Urinary bladder (tissue), 4 donors: ENCODE measurements around the gene HYOU1. TPM values are rescaled to one million over a fixed set of nuclear protein-coding genes. Genes with fewer than 3 reads are reported as not detected.

ENCODE experiments used
- DNase-seq: peaks from one replicate; pipeline ENCODE4 v3.0.0-alpha.2; 2015; ENCODE audit errors: extremely low spot score
- H3K27ac ChIP-seq: one replicate; pipeline ENCODE4 v1.5.1; 2013; ENCODE audit warnings: low read depth, mild to moderate bottlenecking, moderate library complexity
- H3K36me3 ChIP-seq: one replicate; pipeline ENCODE4 v1.6.1; 2013; ENCODE audit warnings: mild to moderate bottlenecking, moderate library complexity; ENCODE audit not compliant: insufficient read depth
- H3K4me1 ChIP-seq: one replicate; pipeline ENCODE4 v1.6.1; 2013; ENCODE audit warnings: mild to moderate bottlenecking, moderate library complexity; ENCODE audit not compliant: insufficient read depth
- H3K4me3 ChIP-seq: one replicate; pipeline ENCODE4 v1.5.1; 2013; ENCODE audit warnings: low read depth, low read length
- WGBS: extraction: QIAGEN DNeasy Blood & Tissue Kit; methylation state at CpG from one replicate; pipeline ENCODE4 v1.1.7; 2013; 5-methylcytosine and 5-hydroxymethylcytosine counted together
- polyA plus RNA-seq: library from polyadenylated mRNA; stranded (reverse); fragments of 200-250 nt; gene quantifications from one replicate; pipeline ENCODE4 v1.2.3, GENCODE V29; 2013
- small RNA-seq: library from RNA; depleted of rRNA; stranded (forward); fragments of <200 nt; gene quantifications from one replicate; pipeline ENCODE3, GENCODE V24; 2014
- total RNA-seq: library from RNA; depleted of rRNA; stranded (reverse); fragments of >200 nt; gene quantifications from one replicate; pipeline ENCODE4 v1.2.3, GENCODE V29; 2014
- donor health status: healthy with polysubstance abuse.
- donor health status: healthy.

HYOU1 gene
- total and polyA plus RNA-seq, 2 donors, result 32.4 to 43.8 TPM

DNA sequence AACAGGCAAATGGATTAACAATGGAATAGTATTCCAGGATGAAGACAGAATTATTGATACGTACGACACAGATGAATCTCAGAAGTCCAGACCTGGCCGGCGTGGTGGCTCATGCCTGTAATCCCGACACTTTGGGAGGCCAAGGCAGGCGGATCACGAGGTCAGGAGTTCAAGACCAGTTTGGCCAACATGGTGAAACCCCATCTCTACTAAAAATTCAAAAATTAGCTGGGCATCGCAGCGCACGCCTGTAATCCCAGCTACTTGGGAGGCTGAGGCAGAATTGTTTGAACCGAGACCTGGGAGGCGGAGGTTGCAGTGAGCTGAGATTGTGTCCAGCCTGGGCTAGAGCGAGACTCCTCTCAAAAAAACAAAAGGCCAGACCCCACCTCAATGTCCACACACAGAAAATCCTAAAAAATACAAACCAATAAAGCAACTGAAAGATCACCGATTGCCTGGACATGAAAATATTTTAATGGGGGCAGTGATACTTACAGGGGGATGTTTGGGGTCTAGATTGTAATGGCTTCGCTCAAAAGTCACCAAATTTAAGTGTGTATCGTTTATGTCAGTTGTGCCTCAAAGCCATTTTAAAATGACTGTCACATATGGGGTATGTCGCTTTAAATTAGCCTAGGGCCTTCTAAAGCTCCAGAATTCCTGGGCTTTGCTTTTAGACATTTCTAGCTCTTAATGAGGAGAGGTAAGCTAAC is 42.6 kb downstream of the HYOU1 start:
- no peaks in the 10 kb centered on the region for H3K4me1 ChIP-seq
- 92% methylated on average over 17 of the region's 17 CpGs for WGBS
- no peaks in the 10 kb centered on the region for H3K36me3 ChIP-seq
- H3K4me3 ChIP-seq, result no peak overlapping the region
- DNase-seq, result no peak
- no peak overlapping the region for H3K27ac ChIP-seq

DNA sequence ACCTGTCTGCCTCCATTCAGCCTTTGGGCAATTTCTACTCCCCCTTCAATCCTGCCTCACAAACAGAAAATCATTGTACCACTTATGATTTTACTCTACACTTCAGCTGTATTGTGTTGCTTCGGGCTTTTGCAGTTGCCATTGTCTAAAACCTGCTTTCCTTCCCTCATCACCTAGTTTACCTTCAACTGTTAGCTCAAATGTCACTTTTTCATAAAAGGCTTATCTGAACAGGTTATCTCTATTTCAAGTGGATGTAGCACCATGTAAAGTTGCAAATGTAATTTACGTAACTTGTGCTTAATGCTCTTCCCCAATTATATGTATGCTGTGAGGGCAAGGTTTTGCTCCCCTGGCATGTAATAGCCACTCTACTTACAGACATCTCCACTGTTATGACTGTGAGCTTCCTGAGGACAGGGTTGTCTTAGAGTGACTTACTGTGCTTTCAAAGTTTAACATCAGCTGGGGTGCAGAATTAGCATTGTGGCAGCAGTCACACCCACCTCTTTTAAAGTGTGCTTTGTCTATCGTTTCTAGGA is 44.3 kb downstream of the HYOU1 start:
- Histone ChIP-seq H3K4me1 (no peaks in the 10 kb centered on the region), H3K4me3 (no peak overlapping the region), H3K36me3 (no peaks in the 10 kb centered on the region), H3K27ac (no peak overlapping the region)
- DNase-seq, result no peak
- WGBS, result 84% methylated on average over 3 of the region's 3 CpGs

DNA sequence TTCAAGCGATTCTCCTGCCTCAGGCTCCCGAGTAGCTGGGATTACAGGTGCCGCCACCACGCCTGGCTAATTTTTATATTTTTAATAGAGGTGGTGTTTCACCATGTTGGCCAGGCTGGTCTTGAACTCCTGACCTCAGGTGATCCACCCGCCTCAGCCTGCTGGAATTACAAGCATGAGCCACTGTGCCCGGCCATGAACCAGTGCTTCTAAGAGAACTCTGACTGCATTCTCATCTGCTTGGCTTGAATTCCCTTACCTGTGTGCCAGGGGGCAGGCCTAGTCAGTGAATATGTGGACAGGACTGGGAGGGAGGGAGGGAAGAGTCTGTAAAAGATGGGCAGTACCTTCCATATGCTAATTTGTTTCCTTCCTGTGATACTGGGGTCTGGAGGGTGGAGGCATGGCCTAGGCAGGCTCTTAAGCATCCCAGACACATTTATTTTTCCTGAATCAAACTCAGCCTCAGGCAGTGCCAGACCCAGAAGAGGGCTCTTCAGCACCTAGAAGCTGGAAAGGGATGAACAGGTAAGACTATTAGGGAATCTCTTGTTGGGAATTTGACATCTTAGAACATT is 45.4 kb downstream of the HYOU1 start:
- Histone ChIP-seq H3K4me1 (no peaks in the 10 kb centered on the region), H3K36me3 (no peaks in the 10 kb centered on the region), H3K4me3 (no peak overlapping the region), H3K27ac (no peak overlapping the region)
- WGBS, result 88% methylated on average over 6 of the region's 6 CpGs
- no peak for DNase-seq

DNA sequence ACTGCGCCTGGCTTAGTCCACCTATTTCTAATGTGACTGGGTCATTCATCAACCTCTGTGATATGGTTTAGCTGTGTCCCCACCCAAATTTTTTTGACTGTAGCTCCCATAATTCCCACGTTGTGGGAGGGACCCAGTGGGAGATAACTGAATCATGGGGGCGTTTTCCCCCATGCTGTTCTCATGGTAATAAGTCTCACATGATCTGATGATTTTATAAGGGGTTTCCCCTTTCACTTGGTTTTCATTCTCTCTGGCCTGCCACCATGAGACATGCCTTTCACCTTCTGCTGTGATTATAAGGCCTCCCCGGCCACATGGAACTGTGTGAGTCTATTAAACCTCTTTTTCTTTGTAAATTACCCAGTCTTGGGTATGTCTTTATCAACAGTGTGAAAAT is 50.3 kb downstream of the HYOU1 start:
- no peak overlapping the region for H3K27ac ChIP-seq
- H3K4me1 ChIP-seq, result no peaks in the 10 kb centered on the region
- no peak overlapping the region for H3K4me3 ChIP-seq
- no peak for DNase-seq
- no peaks in the 10 kb centered on the region for H3K36me3 ChIP-seq
- WGBS, result 95% methylated on average over 4 of the region's 4 CpGs

DNA sequence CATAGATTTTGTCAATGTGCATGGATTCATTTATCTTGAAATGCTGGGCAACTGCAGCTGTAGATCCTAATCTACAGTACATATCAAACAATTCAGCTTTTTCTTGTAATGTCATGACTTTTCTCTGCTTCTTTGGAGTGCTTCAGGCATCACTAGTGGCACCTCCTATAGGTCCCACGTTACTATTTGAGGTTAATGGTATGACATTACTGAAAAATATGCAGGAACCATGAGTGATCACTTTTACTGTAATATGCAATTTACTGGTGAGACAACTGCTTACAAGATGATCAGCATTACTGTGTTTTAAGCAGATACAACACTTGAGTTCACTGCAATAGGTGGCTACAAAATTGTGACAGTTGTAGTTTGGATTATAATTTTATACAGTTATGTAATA is 56.1 kb downstream of the HYOU1 start:
- H3K4me3 ChIP-seq, result no peak overlapping the region
- no peak overlapping the region for H3K27ac ChIP-seq
- 59% methylated on average over 1 of the region's 1 CpG for WGBS
- no peaks in the 10 kb centered on the region for H3K36me3 ChIP-seq
- no peaks in the 10 kb centered on the region for H3K4me1 ChIP-seq
- DNase-seq, result no peak

DNA sequence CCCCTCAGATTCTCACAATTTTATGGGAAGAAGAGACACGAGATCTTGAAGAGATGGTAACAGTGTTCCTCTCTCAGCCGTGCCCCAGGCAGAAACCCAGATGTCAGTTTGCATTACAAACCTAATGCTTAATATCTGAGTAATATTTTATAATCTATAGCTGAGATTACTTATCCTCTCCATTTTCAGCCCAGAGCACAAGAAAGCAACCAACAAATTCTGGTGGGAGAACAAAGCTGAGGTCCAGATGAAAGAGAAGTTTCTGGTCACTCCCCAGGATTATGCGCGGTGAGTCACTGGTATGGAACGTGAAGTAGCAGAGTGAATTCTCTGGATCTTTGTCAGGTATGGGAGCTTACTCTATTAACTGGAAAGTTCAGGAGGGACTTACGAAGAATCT is 58.2 kb downstream of the HYOU1 start:
- 44% methylated on average over 6 of the region's 6 CpGs for WGBS
- H3K4me3 ChIP-seq, result peak overlapping the region; percentile 73

DNA sequence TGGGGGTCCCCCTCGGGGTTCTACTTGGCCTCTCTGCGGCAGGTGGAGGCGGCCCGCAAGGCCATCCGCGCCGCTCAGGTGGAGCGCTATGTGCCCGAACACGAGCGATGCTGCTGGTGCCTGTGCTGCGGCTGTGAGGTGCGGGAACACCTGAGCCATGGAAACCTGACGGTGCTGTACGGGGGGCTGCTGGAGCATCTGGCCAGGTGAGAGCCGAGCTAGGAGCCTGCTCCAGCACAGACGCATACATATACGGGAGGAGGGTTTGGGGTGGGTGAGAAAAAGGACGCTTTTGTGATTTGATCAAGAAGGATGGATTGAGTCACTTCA is 58.7 kb downstream of the HYOU1 start:
- no peaks in the 10 kb centered on the region for H3K36me3 ChIP-seq
- DNase-seq, result no peak
- H3K27ac ChIP-seq, result peak overlapping the region; percentile 71
- 2% methylated on average over 19 of the region's 19 CpGs for WGBS
- H3K4me1 ChIP-seq, result no peaks in the 10 kb centered on the region
- peak overlapping the region; percentile 73 for H3K4me3 ChIP-seq

More for the DNA sequence above, 58.2 kb downstream of the HYOU1 start:
- no peak for DNase-seq
- no peaks in the 10 kb centered on the region for H3K36me3 ChIP-seq
- no peak overlapping the region for H3K27ac ChIP-seq
- no peaks in the 10 kb centered on the region for H3K4me1 ChIP-seq

DNA sequence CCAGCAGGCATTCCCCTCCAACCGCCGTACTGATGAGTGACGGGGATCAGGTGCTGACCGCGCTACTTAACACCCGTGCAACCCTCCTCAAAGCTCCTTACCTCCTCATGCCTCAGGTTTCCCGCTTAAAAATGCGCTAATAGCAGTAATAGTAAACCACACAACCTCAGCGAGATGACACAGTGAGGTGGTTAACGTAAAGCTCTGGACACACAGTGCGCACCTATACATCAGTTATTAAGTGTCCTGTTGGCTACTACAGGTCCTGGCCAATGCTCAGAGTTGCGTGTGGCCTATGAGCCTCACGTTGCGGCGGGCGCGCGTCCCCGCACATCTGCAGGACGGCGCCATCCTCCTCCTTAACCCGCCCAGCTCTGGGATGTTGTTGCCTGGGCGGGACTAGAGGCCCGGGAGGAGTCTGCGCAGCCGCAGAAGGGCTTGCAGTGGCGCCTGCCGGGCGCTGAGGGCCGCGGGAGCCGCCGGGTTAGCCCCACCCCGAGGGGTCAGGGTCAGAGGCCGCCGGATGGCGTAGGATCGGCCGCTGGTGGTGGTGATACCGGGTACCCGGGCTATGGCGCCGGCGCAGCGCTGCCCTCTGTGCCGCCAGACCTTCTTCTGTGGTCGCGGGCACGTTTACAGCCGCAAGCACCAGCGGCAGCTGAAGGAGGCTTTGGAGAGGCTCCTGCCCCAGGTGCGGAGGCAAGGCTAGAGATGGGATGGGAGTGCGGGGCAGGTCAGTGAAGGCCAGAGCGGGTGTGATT is 59.2 kb downstream of the HYOU1 start, which contains the start of gene CENATAC:
Gene CENATAC (plus strand): TSS at position 512 of the 761 bp plus-strand sequence. CDS start 60 bp downstream, at position 572.
- no peaks in the 10 kb centered on the region for H3K4me1 ChIP-seq

DNA sequence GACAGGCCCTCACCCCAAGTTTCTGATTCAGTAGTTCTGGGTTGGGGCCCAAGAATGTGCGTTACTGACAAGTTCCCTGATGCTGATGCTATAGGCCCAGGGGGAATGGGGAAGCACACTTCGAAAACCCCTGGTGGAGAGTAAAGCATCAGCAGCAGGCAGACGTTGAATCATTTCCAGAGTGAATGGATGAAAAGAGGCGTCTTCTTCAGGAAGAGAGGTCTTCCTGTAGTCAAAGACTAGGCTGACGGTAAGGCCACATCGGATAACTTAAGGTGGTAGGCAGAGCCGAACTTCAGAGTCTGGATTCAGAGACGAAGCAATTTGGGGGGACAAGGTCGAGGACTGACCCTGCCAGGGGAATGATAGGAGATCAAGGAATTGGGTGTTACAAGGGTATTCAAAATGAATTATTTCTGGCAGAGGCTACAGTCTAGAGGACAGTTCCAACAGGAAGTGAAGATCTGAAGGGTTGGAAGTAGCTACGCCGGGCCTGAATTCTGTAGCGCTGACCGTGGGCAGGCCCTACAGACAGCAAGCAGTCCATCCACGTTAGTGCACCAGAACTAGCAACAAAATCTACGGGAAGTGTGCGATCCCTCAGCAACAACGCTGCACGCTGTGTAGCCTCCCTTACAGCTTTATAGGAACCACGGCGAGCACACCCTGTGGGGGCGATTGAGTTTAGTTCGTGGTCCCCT is 59.9 kb downstream of the HYOU1 start:
- 15% methylated on average over 22 of the region's 22 CpGs for WGBS
- DNase-seq, result no peak
- H3K4me3 ChIP-seq, result peak overlapping the region; percentile 73
- no peak overlapping the region for H3K27ac ChIP-seq
- H3K4me1 ChIP-seq, result no peaks in the 10 kb centered on the region
- no peaks in the 10 kb centered on the region for H3K36me3 ChIP-seq

More for the DNA sequence above, 59.2 kb downstream of the HYOU1 start, which contains the start of gene CENATAC:
- H3K36me3 ChIP-seq, result no peaks in the 10 kb centered on the region
- peak within 1 kb of the TSS; percentile 73 for H3K4me3 ChIP-seq
- peak within 1 kb of the TSS; percentile 71 for H3K27ac ChIP-seq
- peak; percentile 48 for DNase-seq
- whole genome bisulfite sequencing, result under 1% methylated on average over 54 of the region's 54 CpGs

Small RNAs within 50 kb of the gene (small RNA-seq; reads per million reads assigned to genes)
- not detected for gene AP003392.2
- not detected for gene RF00017
- not detected for gene RF00019

Other genes starting within 250 kb of the HYOU1 start
- gene CXCR5, start 173.3 kb downstream of the HYOU1 start, total RNA-seq, result not detected
- 0.38 TPM for gene CXCR5, start 173.3 kb downstream of the HYOU1 start, polyA plus RNA-seq
- 15.1 TPM for gene BCL9L, start 131.3 kb downstream of the HYOU1 start, total RNA-seq
- gene BCL9L, start 131.3 kb downstream of the HYOU1 start, polyA plus RNA-seq, result 48.1 TPM
- gene UPK2, start 100.9 kb downstream of the HYOU1 start, total RNA-seq, result 38.2 TPM
- gene UPK2, start 100.9 kb downstream of the HYOU1 start, polyA plus RNA-seq, result 33.8 TPM
- not detected for gene FOXR1, start 85.4 kb downstream of the HYOU1 start, total RNA-seq
- gene FOXR1, start 85.4 kb downstream of the HYOU1 start, polyA plus RNA-seq, result not detected
- gene CENATAC, start 59.1 kb downstream of the HYOU1 start, total RNA-seq, result 34.3 TPM
- gene CENATAC, start 59.1 kb downstream of the HYOU1 start, polyA plus RNA-seq, result 12.8 TPM
- 904 TPM for gene RPS25, start 38.9 kb downstream of the HYOU1 start, total RNA-seq
- gene RPS25, start 38.9 kb downstream of the HYOU1 start, polyA plus RNA-seq, result 1,476 TPM
- 40.6 TPM for gene TRAPPC4, start 38.4 kb downstream of the HYOU1 start, total RNA-seq
- gene TRAPPC4, start 38.4 kb downstream of the HYOU1 start, polyA plus RNA-seq, result 59.3 TPM
- 5.2 TPM for gene SLC37A4, start 26.3 kb downstream of the HYOU1 start, total RNA-seq
- gene SLC37A4, start 26.3 kb downstream of the HYOU1 start, polyA plus RNA-seq, result 9.8 TPM
- 20.2 TPM for gene VPS11, start 10.6 kb upstream of the HYOU1 start, total RNA-seq
- gene VPS11, start 10.6 kb upstream of the HYOU1 start, polyA plus RNA-seq, result 41.9 TPM
- 6.5 TPM for gene HMBS, start 27.7 kb upstream of the HYOU1 start, total RNA-seq
- gene HMBS, start 27.7 kb upstream of the HYOU1 start, polyA plus RNA-seq, result 19.0 TPM
- 12.1 TPM for gene DPAGT1, start 44.6 kb upstream of the HYOU1 start, total RNA-seq
- gene DPAGT1, start 44.6 kb upstream of the HYOU1 start, polyA plus RNA-seq, result 29.1 TPM
- 3.4 TPM for gene C2CD2L, start 50.1 kb upstream of the HYOU1 start, total RNA-seq
- 9.8 TPM for gene C2CD2L, start 50.1 kb upstream of the HYOU1 start, polyA plus RNA-seq
- gene HINFP, start 64.4 kb upstream of the HYOU1 start, total RNA-seq, result 16.5 TPM
- 17.6 TPM for gene HINFP, start 64.4 kb upstream of the HYOU1 start, polyA plus RNA-seq
- gene ABCG4, start 91.8 kb upstream of the HYOU1 start, total RNA-seq, result 0.95 TPM
- gene ABCG4, start 91.8 kb upstream of the HYOU1 start, polyA plus RNA-seq, result 0.18 TPM
- 11.7 TPM for gene NLRX1, start 111.5 kb upstream of the HYOU1 start, total RNA-seq
- gene NLRX1, start 111.5 kb upstream of the HYOU1 start, polyA plus RNA-seq, result 24.3 TPM
- gene NHERF4, start 128.3 kb upstream of the HYOU1 start, total RNA-seq, result 0.74 TPM
- 0.28 TPM for gene NHERF4, start 128.3 kb upstream of the HYOU1 start, polyA plus RNA-seq
- gene CBL, start 149.1 kb upstream of the HYOU1 start, total RNA-seq, result 15.5 TPM
- gene CBL, start 149.1 kb upstream of the HYOU1 start, polyA plus RNA-seq, result 8.0 TPM